Stimulated activated CD8-positive, alpha-beta memory T cell treated with anti-CD3 and anti-CD28 coated beads, Interleukin-12 subunit alpha, Interleukin-12 subunit beta, amount 100 ng/mL, for 24 hours (primary cell): ENCODE measurements around the gene RMND5A.

Experiments used
- DNase-seq: peaks from one replicate; pipeline ENCODE4 v3.0.0-alpha.2; 2020; ENCODE audit errors: extremely low read depth

RMND5A gene

DNA sequence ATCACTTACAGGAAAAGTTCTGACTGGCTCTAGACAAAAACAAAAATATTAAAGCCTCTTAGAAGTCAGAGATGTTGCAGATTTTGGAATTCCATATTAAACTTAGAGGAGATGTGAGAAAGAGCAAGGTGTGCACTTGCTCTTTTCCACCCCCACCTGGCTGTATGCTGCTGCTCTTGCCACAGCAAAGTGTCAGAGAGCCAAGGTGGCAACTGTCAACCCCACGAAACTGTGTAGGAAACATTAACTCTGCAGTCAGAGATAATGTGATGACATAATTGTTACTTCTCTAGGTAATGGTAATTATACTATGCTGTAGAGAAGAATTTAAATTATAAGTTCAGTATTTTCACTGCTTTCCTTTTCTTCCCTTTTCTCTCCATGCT is 45.2 kb downstream of the RMND5A start:
- DNase-seq, result no peak

DNA sequence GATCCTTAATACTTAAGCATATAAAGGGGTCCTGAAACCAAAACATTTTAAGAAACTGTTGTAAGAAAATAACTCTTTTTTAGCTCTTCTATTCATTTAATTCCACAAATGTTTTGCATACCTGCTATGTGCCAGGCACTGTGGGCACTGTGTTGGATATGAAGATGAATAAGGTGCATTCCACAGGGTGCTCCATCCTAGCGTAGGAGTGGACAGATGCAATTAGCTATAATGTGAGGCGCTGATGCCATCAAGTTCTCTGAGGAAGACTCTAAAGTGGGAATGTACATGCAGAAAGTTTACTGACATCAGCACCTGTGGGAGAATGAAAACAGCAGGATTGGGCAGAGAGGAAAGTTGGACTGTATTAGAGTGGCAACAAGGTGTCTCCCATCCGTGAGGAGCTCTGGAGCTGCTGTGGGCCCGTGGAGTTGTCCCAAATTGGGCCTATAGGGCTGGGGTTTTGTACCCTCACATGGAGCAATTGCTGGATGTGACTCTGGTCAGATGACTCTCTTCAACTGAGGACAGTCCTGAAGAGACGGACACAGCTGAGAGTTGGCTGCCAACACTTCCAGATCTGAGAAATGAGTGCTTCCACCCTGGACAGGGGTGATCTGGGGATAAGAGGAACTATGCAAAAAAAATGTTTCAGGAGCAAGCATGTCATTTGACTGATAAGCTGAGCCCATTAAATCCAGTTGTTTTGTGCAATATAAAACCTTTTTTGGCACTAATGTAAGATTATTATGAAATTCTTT is 48.3 kb downstream of the RMND5A start:
- no peak for DNase-seq

DNA sequence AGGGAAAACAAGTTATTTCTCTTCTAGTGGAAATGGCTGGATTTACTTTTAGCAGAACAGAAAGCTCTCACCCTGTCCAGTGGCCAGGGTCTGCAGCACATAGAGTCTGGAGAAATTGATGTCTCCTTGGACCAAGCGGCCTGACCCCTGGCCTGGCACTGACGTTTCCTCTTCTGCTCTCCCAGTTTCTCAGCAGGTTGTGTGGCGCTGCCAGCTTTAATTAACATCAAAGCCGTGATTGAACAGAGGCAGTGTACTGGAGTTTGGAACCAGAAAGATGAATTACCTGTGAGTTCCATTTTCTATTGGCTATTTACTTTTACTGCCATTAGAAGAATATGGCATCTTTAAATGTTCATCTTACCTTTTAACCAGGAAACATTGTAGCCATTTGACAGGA is 49.7 kb downstream of the RMND5A start:
- no peak for DNase-seq

DNA sequence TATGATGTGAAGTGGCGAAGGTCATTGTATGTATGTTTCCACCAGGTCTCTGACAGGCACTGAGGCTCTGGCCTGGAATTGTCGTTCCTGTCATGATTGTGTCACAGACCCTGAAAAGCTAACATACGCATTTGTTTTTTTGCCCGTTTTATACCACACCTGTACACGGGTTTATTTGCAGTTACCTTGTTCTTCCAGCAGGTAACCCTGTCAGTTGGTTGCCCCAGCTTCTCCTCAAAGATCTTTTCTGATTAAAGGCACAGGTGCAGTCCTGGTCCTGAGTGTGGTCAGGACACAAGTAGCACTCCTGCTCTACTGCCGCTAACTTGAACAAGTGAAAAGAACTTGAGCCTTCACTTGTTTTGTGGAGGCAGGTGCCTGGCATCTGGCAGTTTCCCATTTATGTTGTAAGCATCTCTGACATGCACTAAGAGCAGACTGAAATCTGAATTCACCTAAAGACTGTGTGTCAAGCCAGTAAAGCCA is 50.8 kb downstream of the RMND5A start:
- no peak for DNase-seq

DNA sequence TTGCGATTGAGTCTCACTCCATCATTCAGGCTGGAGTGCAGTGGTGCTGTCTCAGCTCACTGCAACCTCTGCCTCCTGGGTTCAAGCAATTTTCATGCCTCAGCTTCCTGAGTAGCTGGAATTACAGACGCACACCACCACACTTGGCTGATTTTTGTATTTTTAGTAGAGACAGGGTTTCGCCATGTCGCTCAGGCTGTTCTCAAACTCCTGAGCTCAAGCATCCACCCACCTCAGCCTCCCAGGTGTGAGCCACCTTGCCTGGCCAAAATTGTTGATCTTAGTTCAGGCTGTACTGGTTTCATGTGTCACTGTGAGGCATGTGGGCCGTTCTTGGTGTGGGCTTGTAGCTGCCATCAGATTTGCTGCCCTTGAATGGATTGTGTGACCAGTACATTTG is 52.5 kb downstream of the RMND5A start:
- DNase-seq, result no peak

DNA sequence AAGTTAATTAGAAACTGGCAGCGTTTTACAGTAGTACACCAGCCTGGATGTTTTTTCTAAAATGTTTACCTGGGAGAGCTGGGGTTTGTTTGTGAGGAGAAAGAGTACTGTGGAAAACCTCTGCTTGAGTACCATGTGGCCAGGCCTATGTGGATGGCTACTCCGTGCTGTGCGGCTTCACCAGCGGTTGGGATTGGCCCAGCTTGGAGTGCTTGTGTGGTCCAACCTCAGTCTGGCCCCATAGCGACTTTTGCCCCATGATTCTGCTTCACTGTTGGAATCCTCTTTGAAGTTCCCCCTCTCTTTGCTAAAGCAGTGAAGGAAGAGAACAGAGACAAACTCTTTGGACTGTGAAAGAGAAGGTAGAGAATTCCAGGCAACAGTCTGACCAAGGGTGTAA is 54.8 kb downstream of the RMND5A start:
- DNase-seq, result no peak

DNA sequence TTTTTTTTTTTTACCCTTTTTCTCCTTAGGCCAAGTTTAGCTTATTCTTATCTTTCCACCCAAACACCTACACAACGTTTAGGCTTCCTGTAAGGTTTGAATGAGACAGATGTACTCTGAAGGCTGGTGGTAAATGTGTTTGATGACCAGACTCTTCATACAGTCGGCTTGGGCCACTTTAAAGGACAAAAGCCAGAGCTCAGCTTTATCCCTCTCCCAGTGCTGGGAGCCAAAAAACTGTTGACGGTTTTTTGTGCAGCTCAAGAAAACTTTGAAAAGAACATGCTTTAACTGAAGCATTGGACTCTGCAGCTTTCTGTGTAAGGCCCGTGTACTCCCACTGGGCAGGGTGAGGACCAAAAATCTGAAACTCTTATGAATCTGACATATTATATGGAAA is 55.2 kb downstream of the RMND5A start:
- no peak for DNase-seq

DNA sequence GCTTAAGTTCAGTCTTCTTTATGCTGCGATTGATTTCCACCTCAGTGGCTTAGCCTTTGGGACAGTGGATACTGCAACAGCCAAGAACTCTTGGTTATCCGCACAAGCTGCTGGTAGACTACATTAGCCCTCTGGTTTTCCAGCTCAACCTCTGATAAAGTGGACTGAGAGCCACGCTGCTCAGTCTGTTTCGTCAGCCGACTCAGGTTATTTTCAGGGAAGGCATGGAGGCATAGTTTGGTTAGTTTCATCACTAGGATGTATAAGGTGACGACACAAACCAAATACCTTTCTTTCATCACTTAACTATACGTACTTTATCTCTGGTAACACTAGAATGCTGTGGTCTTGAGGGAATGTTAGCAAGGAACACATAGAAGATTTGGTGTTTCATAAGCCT is 56.4 kb downstream of the RMND5A start:
- no peak for DNase-seq

DNA sequence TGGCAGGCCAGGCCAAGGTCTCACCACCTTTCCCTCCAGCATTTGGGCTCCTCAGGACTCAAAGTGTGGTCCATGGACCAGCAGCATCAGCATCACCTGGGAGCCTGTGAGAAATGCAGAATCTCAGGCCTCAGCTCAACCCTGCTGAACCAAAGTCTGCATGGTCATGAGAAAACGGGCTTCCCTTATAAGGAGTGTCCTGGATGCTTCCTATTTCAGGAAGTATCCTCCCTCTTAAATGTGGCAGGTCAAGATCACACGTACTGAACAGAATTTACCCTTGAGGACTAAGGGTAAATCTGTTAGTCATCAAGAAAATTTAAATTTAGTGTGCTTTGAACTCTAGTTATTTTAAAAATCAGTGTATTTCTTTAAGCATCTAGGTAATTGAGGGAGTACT is 58.9 kb downstream of the RMND5A start:
- DNase-seq, result no peak

DNA sequence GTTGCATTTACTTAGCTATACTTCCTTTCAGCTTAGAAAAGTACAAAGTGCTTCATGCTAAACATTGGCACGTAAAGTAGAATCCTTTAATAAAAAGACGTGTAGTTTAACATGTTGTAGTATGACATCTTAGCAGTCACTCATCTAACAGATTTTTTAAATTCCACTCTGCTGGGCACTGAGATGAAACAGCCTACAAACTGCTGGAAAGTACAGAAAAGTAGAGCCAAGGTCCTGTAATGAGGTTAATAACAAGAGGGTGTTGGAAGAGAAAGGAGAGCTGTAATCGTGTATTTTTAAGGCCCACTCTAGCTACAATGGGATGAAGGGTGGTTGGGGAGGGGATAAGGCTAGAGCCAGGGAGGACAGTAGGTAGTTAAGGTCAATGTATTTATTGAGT is 59.9 kb downstream of the RMND5A start:
- DNase-seq, result no peak

DNA sequence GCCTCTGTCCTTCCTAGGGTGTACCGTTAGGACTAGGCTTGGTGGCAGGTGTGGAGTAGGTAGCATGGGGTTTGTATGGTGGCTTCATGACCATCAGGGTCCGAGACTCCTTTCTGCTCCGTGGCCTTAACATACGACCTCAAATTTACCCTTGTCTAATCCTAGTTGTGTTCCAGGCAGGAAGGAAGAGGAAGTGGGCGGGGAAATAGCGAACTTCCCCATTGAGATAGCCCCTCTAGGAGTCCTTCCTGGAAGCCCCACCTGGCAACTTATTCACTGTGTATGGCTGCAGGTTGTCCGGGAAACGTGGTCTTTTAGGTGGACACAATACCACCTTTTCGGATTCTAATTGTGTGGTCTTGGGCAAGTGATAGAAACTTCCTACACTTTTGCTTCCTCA is 61.3 kb downstream of the RMND5A start:
- no peak for DNase-seq

DNA sequence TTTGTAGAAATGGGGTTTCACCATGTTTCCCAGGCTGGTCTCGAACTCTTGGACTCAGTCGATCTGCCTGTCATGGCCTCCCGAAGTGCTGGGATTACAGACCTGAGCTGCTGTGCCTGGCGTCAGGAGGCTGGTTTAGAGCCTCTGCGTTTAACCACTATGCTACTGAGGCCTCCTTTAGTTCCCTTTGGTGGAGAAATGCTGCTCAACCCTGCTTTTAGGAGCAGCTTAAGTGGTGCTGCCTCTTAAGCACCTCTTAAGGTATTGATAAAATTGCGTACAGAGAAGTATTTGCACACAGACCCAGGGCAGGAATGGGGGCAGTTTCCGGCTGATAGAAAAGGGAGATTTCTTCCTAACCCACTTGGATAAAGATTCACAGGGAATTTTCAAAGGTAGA is 62.7 kb downstream of the RMND5A start:
- no peak for DNase-seq

DNA sequence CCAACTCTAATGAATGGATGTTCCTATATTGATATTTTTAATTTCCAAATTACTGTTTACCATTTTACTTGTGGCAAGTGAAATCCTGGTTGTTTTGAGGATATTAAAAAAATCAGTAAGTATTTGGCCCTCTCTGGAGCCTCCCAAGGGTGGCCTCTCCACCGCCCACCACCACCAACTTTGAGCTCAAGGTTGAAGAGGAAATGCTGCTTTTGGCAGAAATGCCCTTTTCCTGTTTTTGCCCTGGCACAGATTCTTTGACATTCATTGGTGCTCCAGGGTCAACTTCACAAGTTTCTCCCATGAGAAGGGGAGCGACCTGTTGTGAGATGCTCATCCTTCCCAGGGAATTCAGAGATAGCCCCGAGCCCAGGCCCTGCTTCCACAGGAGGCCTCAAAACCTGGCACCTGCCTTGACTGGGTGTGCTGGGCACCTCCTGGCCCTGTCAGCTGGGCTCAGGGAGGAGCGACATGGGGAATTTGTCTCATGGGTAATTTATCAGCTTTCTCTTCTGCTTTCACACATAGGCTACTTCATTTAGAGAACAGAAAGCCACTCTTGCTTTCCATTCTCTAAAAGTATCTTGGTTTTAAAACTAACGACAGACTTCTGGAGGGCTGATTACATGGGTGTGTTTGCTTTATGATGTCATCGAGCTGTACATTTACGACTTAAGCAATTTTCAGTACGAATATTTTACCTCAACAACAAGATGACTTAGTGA is 63.7 kb downstream of the RMND5A start:
- DNase-seq, result no peak

DNA sequence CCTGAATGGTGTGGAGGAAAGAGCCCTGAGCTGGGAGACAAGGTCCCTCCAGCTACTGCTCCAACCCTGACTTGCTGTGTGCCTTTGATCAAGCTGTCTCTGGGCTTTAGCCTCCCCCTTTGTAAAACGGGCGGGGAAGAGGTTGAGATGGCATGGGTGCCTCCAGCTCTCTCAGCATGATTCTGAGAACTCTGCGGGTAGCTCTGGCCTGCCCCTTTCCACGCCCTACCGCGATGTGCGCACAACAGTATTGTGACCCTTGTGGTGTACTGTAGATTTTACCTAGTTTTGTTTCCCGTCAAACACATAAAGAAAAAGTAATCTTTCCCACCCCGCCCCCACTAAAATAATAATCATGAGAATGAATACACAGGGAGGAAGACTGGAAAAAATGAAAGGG is 65.4 kb downstream of the RMND5A start:
- peak; percentile 69 for DNase-seq

DNA sequence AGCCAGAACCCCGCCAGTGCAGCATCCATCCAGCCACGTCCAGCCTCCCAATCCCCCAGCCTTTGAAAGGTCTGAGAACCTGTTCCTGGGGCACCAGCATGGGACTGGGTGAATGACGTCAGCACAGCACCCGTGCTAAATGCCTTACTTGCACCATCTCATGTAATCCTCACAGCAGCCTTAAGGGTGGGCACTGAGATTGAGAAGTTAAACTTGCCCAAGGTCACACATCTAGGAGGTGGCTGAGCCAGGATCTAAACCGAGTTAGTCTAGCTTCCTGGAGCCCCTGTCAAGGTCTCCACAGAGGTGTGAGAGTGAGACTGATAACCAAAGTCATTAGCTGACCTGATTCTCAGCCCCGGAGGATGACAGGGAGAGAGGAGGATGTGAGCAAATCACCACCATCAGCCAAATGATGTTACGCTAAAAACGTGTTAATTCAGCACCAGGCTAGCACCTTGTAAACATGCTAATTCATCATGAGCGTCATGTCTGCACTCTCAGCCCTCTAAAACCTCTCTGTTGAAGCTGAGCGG is 66.0 kb downstream of the RMND5A start:
- DNase-seq, result no peak

DNA sequence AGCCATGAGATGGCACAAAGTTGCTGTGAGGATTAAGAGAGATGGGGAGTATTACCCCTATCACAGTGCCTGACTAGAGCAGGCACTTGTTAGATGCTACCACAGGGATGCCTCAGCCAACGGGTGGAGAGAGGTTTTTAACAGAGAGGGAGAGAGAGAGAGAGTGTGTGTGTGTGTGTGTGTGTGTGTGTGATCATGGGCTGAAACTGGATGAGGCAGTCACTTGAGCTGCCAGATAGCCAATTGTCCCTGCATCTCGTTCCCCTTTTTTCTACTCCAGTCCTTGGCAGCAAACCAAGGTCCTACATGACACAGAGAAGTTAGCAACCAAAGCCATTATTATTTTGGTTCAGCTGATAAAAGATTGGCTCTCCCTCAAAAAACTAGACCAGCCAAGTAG is 67.6 kb downstream of the RMND5A start:
- no peak for DNase-seq

DNA sequence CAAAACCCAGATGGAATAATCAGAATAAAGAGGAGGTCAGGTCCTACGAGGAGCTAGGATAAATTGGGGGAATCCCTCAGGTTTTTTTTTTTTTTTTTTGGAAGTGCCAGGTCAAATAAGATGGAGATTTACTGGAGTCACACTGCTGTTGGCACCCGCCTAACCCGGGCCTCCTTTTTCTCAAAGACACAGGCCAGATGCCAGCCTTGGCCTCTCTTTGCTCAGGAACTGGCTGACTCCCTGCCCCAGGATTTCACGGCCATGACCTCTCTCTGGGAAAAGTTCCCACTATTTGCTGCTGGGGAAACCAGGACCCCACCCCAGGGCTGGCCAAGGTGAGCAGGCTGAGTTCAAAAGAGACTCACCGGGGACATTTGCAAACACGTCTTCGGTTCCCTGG is 68.1 kb downstream of the RMND5A start:
- no peak for DNase-seq

DNA sequence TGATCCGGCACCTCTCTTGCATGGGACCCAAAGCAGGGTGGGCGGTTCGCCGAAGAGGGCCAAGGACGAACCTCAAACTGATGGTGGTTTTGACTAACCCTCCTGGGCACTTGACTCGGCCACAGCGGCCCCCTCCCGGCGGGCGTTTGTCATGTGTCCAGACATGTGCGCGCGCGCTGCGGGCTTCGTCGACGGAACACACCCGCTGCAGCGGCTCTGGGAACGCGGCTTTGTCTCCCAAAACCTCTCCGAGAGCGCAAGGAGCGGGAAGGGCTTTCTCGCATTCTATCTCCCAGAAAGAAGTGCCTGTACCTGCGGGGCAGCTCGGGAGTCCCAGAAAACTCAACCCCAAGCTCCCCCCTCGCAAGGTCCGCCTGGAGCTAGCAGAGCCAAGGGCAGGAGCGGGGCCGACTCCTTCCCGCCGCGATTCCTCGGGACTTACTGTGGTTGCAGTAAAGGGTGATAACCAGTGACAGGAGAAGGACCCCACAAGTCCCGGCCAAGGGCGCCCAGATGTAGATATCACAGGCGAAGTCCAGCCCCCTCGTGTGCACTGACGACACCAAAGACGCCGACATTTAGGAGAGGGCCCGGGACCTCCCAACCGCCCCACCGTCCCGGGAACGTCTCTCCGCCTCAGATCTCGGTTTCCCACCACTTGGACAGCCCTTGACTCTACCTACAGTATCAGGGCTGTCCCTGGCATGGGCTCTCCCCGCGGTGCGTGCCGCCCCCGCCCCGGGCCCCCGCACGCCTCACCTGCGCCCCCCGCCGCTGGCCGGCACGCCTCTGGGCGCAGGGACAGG is 69.0 kb downstream of the RMND5A start:
- DNase-seq, result no peak

DNA sequence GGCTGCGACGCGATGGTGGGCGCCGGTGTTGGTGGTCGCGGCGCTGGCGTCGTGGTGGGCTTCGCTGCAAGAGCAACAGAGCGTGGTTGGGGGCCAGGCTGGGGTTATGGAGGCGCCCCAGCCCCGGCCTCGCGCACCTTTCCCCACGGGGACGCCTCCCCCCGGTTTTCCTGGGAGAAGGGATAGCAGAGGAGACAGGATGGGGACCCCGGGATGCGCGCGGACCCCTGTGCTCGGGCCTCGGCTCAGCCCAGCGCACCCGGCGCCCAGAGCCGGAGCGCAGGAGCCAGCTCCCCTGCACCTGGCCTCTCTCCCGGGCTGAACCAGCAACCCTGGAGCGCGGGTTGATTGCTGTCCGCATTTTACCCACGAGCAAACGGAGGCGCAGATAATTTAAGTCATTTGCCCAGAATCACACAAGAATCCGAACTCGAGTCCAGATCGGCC is 69.6 kb downstream of the RMND5A start:
- DNase-seq, result no peak

DNA sequence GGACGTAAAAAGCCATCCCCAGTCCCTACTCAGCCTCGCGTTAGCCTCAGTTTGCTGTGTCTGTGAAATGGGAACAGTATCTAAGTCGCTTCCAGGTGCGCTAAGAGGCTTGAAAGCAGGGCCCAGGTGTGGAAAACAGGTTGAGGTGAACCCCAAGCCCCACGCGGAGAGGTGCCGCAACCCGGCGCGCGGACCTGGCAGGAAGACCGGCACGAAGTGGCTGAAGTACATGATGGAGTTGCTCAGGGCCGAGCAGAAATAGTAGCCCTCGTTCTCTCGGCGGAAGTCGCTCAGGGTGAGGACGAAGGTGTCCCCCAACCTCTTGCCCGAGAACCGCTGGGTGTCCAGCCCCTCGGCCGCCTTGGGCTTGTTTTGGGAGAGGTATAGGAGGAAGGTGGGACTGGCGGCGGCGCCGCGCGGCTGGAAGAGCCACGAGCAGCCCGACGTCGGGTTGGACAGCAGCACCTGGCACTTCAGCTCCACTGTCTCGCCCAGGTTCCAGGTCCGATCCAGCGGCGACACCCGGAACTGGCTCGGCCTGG is 70.1 kb downstream of the RMND5A start:
- DNase-seq, result no peak

DNA sequence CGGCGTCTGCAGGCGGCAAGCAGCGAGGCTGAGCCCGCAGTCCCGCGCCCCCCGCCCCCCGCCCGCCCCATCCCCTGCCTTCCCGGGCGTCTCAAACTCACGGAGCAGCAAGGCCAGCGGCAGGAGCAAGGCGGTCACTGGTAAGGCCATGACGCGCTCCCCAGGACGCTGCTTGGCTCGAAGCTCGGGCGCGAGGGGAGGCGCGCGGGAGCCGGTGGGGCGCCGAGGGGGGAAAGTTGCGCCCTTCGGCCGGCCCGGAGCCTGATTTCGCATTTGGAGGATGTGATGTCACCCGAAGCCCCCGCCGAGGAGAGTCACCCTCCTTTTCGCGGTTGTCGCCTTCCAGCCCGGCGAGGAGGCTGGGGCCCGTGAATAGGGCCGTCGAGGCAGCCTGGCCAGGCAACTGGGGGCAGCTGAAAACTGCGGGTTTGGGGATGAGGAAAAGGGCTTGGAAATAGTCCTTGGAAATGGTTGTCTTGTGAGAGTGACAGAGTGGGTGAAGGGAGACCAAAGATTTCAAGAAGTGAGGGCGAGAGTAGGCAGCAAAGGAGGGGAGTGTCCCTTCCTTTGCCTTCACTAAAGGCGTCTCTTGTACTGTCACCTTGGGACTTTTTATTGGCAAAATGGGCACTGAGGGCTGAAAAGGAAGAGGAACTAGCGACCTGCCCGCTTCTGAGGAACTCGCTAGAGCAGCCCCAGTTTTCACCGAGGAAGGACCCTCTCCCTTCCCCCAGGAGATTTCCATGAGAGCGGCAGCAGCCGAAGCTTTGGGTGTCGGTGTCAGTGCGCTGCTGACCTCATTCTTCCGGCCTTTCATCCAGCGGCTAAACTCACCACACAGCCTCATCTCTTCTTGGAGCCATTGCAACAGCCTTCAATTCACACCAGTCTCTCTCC is 70.8 kb downstream of the RMND5A start, which contains the start of gene CD8A:
Gene CD8A, minus strand, starts transcription at position 238 of the 897 bp plus-strand sequence. Its CDS starts 88 bp downstream, at position 150.
- no peak for DNase-seq
